ENCODE results near the gene KMT2E.

The KMT2E gene

GRCh38 chr7:105084581-105084980 is 70.6 kb downstream of the KMT2E start:
- no peak for DNase-seq

GRCh38 chr7:105086850-105087249 is 72.8 kb downstream of the KMT2E start:
- no peak for DNase-seq

GRCh38 chr7:105087981-105088380 is 74.0 kb downstream of the KMT2E start:
- DNase-seq = no peak

GRCh38 chr7:105088456-105088855 is 74.5 kb downstream of the KMT2E start:
- DNase-seq = no peak

GRCh38 chr7:105094966-105095365 is 81.0 kb downstream of the KMT2E start:
- DNase-seq = no peak

- DNase-seq = no peak
Measured at GRCh38 chr7:105096306-105096705, 82.3 kb downstream of the KMT2E start.

GRCh38 chr7:105097619-105098018 is 83.6 kb downstream of the KMT2E start:
- DNase-seq = no peak

GRCh38 chr7:105098863-105099515 is 85.0 kb downstream of the KMT2E start:
- no peak for DNase-seq

- no peak for DNase-seq
Measured at GRCh38 chr7:105101864-105102263, 87.9 kb downstream of the KMT2E start.

GRCh38 chr7:105102557-105103352 is 88.8 kb downstream of the KMT2E start:
- no peak for DNase-seq

- no peak for DNase-seq
Measured at GRCh38 chr7:105105579-105105978, 91.6 kb downstream of the KMT2E start.

- no peak for DNase-seq
Measured at GRCh38 chr7:105106473-105106872, 92.5 kb downstream of the KMT2E start.

- DNase-seq = no peak
Measured at GRCh38 chr7:105107458-105107857, 93.5 kb downstream of the KMT2E start.

- no peak for DNase-seq
Measured at GRCh38 chr7:105112440-105113418, 98.7 kb downstream of the KMT2E start.

GRCh38 chr7:105118612-105119600 is 104.9 kb downstream of the KMT2E start:
- no peak for DNase-seq

- no peak for DNase-seq
Measured at GRCh38 chr7:105122619-105123018, 108.6 kb downstream of the KMT2E start.

GRCh38 chr7:105125745-105126144 is 111.7 kb downstream of the KMT2E start:
- DNase-seq = no peak

- DNase-seq = no peak
Measured at GRCh38 chr7:105126436-105126975, 112.5 kb downstream of the KMT2E start.

GRCh38 chr7:105127179-105127578 is 113.2 kb downstream of the KMT2E start:
- DNase-seq = no peak

GRCh38 chr7:105130048-105130447 is 116.0 kb downstream of the KMT2E start:
- DNase-seq = peak; percentile 12

GRCh38 chr7:105130580-105130979 is 116.6 kb downstream of the KMT2E start:
- DNase-seq = no peak

Data from NCI-H82 (cell line).